ENCODE measurements around the gene PPM1E.
"Not testable (repeated sequence)": the region's sequence is repeated elsewhere in the genome, so short reads cannot be mapped to it uniquely, and the experiment has no call there.

Gene PPM1E

GRCh38 chr17:58944166-58944565, 188.5 kb downstream of the PPM1E start:
- H4K20me1 ChIP-seq (ENCODE audit: low read depth, low read length) = no peaks in the 10 kb centered on the region
- TF ChIP-seq, protein P1, sequence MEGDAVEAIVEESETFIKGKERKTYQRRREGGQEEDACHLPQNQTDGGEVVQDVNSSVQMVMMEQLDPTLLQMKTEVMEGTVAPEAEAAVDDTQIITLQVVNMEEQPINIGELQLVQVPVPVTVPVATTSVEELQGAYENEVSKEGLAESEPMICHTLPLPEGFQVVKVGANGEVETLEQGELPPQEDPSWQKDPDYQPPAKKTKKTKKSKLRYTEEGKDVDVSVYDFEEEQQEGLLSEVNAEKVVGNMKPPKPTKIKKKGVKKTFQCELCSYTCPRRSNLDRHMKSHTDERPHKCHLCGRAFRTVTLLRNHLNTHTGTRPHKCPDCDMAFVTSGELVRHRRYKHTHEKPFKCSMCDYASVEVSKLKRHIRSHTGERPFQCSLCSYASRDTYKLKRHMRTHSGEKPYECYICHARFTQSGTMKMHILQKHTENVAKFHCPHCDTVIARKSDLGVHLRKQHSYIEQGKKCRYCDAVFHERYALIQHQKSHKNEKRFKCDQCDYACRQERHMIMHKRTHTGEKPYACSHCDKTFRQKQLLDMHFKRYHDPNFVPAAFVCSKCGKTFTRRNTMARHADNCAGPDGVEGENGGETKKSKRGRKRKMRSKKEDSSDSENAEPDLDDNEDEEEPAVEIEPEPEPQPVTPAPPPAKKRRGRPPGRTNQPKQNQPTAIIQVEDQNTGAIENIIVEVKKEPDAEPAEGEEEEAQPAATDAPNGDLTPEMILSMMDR (IDR thresholded peaks at IDR 0.05; ENCODE audit: insufficient read depth, low read length, poor library complexity, severe bottlenecking) = no peak
- no peak for TF ChIP-seq EZH2phosphoT487 (conservative IDR thresholded peaks at IDR 0.05; ENCODE audit: low read length)
- H3K36me3 ChIP-seq (ENCODE audit: low read length) = no peaks in the 10 kb centered on the region
- no peaks in the 10 kb centered on the region for H3F3A ChIP-seq (ENCODE audit: insufficient read depth)
- no peak overlapping the region for H3K9ac ChIP-seq (ENCODE audit: low read length)
- H3K79me2 ChIP-seq (ENCODE audit: insufficient read depth, low read length) = no peaks in the 10 kb centered on the region
- H2AFZ ChIP-seq (ENCODE audit: low read depth, low read length, severe bottlenecking) = no peak overlapping the region
- H3K9me2 ChIP-seq (replicated peaks; ENCODE audit: insufficient read depth, low read length) = no peaks in the 10 kb centered on the region
- no peak overlapping the region for H3K4me3 ChIP-seq (ENCODE audit: insufficient read depth, low read length, poor library complexity, severe bottlenecking)
- H3K9me3 ChIP-seq (ENCODE audit: insufficient read depth, low read length) = no peaks in the 10 kb centered on the region
- no peak overlapping the region for H3K27ac ChIP-seq (ENCODE audit: low read depth, low read length)
- no peaks in the 10 kb centered on the region for H3K27me3 ChIP-seq (ENCODE audit: low read length)
- no peak overlapping the region for H3K4me2 ChIP-seq (ENCODE audit: low read depth, low read length, poor library complexity, severe bottlenecking)

GRCh38 chr17:58947411-58947810, 191.8 kb downstream of the PPM1E start:
- Histone ChIP-seq H3K27me3 (ENCODE audit: low read length) (no peaks in the 10 kb centered on the region), H3K4me2 (ENCODE audit: low read depth, low read length, poor library complexity, severe bottlenecking) (no peak overlapping the region), H3K27ac (ENCODE audit: low read depth, low read length) (no peak overlapping the region), H4K20me1 (ENCODE audit: low read depth, low read length) (no peaks in the 10 kb centered on the region), H3K36me3 (ENCODE audit: low read length) (no peaks in the 10 kb centered on the region), H2AFZ (ENCODE audit: low read depth, low read length, severe bottlenecking) (no peak overlapping the region), H3K9me2 (replicated peaks; ENCODE audit: insufficient read depth, low read length) (no peaks in the 10 kb centered on the region), H3F3A (ENCODE audit: insufficient read depth) (no peaks in the 10 kb centered on the region), H3K9me3 (ENCODE audit: insufficient read depth, low read length) (peaks cover 12% of the 10 kb centered on the region; the same call in 1 of the 2 replicates), H3K4me3 (ENCODE audit: insufficient read depth, low read length, poor library complexity, severe bottlenecking) (no peak overlapping the region), H3K79me2 (ENCODE audit: insufficient read depth, low read length) (no peaks in the 10 kb centered on the region), H3K9ac (ENCODE audit: low read length) (no peak overlapping the region)
- no peak for TF ChIP-seq EZH2phosphoT487 (conservative IDR thresholded peaks at IDR 0.05; ENCODE audit: low read length)
- TF ChIP-seq, protein P1 (IDR thresholded peaks at IDR 0.05; ENCODE audit: insufficient read depth, low read length, poor library complexity, severe bottlenecking) = no peak

DNA sequence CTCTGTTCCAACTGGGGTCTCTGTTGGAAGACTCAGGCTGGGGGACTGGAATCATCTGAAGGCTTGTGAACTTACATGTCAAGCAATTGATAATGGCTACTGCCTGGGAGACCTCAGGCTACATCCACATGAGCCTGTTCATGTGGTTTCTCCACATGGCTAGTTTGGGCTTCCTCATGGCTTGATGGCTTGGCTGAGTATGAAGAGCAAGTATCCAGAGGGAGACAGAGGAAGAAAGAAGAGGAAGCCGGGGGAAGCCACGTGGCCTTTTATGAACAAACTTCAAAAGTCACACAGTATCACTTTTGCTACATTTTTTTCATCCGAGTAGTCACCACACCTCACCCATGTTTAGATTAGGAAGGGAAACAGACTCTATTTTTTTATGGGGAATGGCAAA, 192.2 kb downstream of the PPM1E start:
- H3K4me2 ChIP-seq (ENCODE audit: low read depth, low read length, poor library complexity, severe bottlenecking) = no peak overlapping the region
- no peaks in the 10 kb centered on the region for H4K20me1 ChIP-seq (ENCODE audit: low read depth, low read length)
- no peaks in the 10 kb centered on the region for H3F3A ChIP-seq (ENCODE audit: insufficient read depth)
- no peak overlapping the region for H3K4me3 ChIP-seq (ENCODE audit: insufficient read depth, low read length, poor library complexity, severe bottlenecking)
- no peak overlapping the region for H2AFZ ChIP-seq (ENCODE audit: low read depth, low read length, severe bottlenecking)
- H3K9ac ChIP-seq (ENCODE audit: low read length) = no peak overlapping the region
- no peaks in the 10 kb centered on the region for H3K36me3 ChIP-seq (ENCODE audit: low read length)
- H3K9me2 ChIP-seq (replicated peaks; ENCODE audit: insufficient read depth, low read length) = no peaks in the 10 kb centered on the region
- H3K27ac ChIP-seq (ENCODE audit: low read depth, low read length) = no peak overlapping the region
- no peak for TF ChIP-seq EZH2phosphoT487 (conservative IDR thresholded peaks at IDR 0.05; ENCODE audit: low read length)
- TF ChIP-seq, protein P1 (IDR thresholded peaks at IDR 0.05; ENCODE audit: insufficient read depth, low read length, poor library complexity, severe bottlenecking) = no peak
- no peaks in the 10 kb centered on the region for H3K27me3 ChIP-seq (ENCODE audit: low read length)
- H3K9me3 ChIP-seq (ENCODE audit: insufficient read depth, low read length) = peaks cover 12% of the 10 kb centered on the region; the same call in 1 of the 2 replicates
- H3K79me2 ChIP-seq (ENCODE audit: insufficient read depth, low read length) = no peaks in the 10 kb centered on the region

DNA sequence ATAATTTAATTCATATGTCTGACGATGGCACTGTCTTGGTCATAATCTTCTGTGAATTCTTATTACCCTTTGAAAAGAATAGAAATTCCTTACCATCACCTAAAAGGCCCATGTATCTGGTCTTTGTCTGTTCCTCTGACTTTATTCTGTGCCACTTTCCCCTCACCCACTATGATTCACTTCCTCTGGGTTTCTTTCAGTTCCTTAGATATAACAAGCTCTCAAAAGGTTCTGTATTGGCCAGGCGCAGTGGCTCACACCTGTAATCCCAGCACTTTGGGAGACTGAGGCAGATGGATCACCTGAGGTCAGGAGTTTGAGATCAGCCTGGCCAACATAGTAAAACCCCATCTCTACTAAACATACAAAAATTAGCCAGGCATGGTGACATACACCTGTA, 198.7 kb downstream of the PPM1E start:
- H3K4me3 ChIP-seq (ENCODE audit: insufficient read depth, low read length, poor library complexity, severe bottlenecking); H4K20me1 ChIP-seq (ENCODE audit: low read depth, low read length); H2AFZ ChIP-seq (ENCODE audit: low read depth, low read length, severe bottlenecking); H3K4me2 ChIP-seq (ENCODE audit: low read depth, low read length, poor library complexity, severe bottlenecking); H3K27ac ChIP-seq (ENCODE audit: low read depth, low read length); H3K27me3 ChIP-seq (ENCODE audit: low read length); H3K9me2 ChIP-seq (replicated peaks; ENCODE audit: insufficient read depth, low read length); H3K36me3 ChIP-seq (ENCODE audit: low read length); H3F3A ChIP-seq (ENCODE audit: insufficient read depth); H3K79me2 ChIP-seq (ENCODE audit: insufficient read depth, low read length); H3K9ac ChIP-seq (ENCODE audit: low read length): not testable (repeated sequence)
- H3K9me3 ChIP-seq (ENCODE audit: insufficient read depth, low read length) = peaks cover 12% of the 10 kb centered on the region; the same call in 1 of the 2 replicates
